ENCODE data around the gene PHF19. TPM values are rescaled to one million over a fixed set of nuclear protein-coding genes. Genes with fewer than 3 reads are reported as not detected.

The PHF19 gene
- total and polyA plus RNA-seq, 2 of the 8 experiments (the other 6 are each of a cell fraction or from before 2014, with no cell fraction given), result 28.2 to 31.8 TPM

DNA sequence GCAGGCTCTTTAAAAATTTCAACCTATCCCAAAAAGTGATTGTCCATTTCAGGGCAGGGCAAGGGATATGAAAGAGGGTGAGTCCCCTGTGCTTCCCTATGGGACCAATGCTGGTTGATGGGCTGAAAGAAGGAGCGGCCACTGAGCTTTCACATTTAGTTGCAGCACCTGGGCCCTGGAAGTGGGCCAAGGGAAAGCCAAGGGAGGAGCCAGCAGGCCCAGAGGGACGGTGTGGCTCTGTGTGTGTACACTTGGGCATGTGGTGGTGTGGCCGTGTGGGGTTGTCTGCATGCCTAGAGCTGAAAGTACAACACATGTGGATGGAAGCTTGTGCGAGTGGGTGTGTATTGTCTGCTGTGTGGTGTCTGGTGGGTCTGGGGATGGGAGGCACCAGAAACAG lies 20.3 kb downstream of the PHF19 start:
- H3K14ac ChIP-seq (ENCODE audit: insufficient read length), result no peak overlapping the region
- H3K18ac ChIP-seq (ENCODE audit: extremely low read depth, low read length), result no peak overlapping the region
- WGBS, 2 experiments (ENCODE audit: extremely low coverage in 1 of 2, insufficient coverage in 1 of 2, insufficient read length in 1 of 2, insufficient replicate concordance in 2 of 2, low coverage in 1 of 2, low lambda C conversion rate in 2 of 2, missing lambda C conversion rate in 1 of 2), result 74% methylated on average over 4 of the region's 4 CpGs; no CpG with 5 or more reads in 1 of the 2 experiments
- H2BK5ac ChIP-seq (ENCODE audit: low read depth, low read length), result no peak overlapping the region; the same call in 1 of the 2 replicates
- H4K91ac ChIP-seq (replicated peaks; ENCODE audit: insufficient read length, low read length), result no peak overlapping the region
- no peak overlapping the region for H2BK20ac ChIP-seq (ENCODE audit: low read length)
- H3K23ac ChIP-seq (ENCODE audit: insufficient read length), result no peak overlapping the region
- no peak overlapping the region for H2BK120ac ChIP-seq (replicated peaks; ENCODE audit: low read depth, low read length)
- H2BK15ac ChIP-seq (ENCODE audit: low read length), result no peak overlapping the region
- H3K4me1 ChIP-seq (replicated peaks in 1 of 4; ENCODE audit: control insufficient read depth in 3 of 4, insufficient read depth in 4 of 4, low read length in 3 of 4), result peaks cover 0 to 12% (median 8%) of the 10 kb centered on the region in 4 experiments; a peak in 6 of 7 replicates
- H3K56ac ChIP-seq (replicated peaks; ENCODE audit: insufficient read length, low read depth, low read length), result no peak overlapping the region
- H3K4ac ChIP-seq (replicated peaks; ENCODE audit: insufficient read length, low read depth, low read length), result no peak overlapping the region
- H2AK5ac ChIP-seq (ENCODE audit: low read depth, low read length), result no peak overlapping the region
- no peak overlapping the region for H2BK12ac ChIP-seq (ENCODE audit: low read depth, low read length)
- H3K9me3 ChIP-seq (ENCODE audit: insufficient read depth in 2 of 2, low read depth in 1 of 2, low read length in 1 of 2), result no peaks in the 10 kb centered on the region
- no peak overlapping the region for H4K5ac ChIP-seq (ENCODE audit: insufficient read length, low read depth, low read length)
- H3K36me3 ChIP-seq (ENCODE audit: control insufficient read depth in 2 of 4, insufficient read depth in 4 of 4, low read length in 3 of 4), result peaks cover 0 to 24% (median 5%) of the 10 kb centered on the region in 4 experiments; a peak in 4 of 8 replicates
- no peaks in the 10 kb centered on the region for H4K20me1 ChIP-seq (replicated peaks in 1 of 2; ENCODE audit: control insufficient read depth in 1 of 2, insufficient read depth in 2 of 2, low read length in 2 of 2)
- no peak overlapping the region for H3K27ac ChIP-seq (ENCODE audit: low read depth, low read length)
- H3K27me3 ChIP-seq (replicated peaks in 1 of 4; ENCODE audit: control insufficient read depth in 3 of 4, extremely low read depth in 1 of 4, insufficient read depth in 3 of 4, low read length in 3 of 4), result no peaks in the 10 kb centered on the region
- FAIRE-seq, result no peak
- no peaks in the 10 kb centered on the region for H3K79me2 ChIP-seq (ENCODE audit: control insufficient read depth in 1 of 2, insufficient read depth in 2 of 2, low read length in 2 of 2)
- no peak overlapping the region for H2AFZ ChIP-seq (ENCODE audit: low read length)
- no peak overlapping the region for H3K4me2 ChIP-seq (ENCODE audit: insufficient read depth in 1 of 2, low read depth in 2 of 2, low read length in 2 of 2)
- H3K4me3 ChIP-seq (ENCODE audit: extremely low read depth in 1 of 4, insufficient read depth in 2 of 4, low read depth in 3 of 4, low read length in 4 of 4), result no peak overlapping the region
- CTCF ChIA-PET (ENCODE audit: partially characterized antibody), result interaction anchor here (1.1 to 8.5 kb wide), 7 partner anchors 8 to 80 kb away, joined by 3 to 70 read pairs (median 3); no protein-coding TSS in a partner anchor
- DNase-seq (ENCODE audit: low read depth in 1 of 2, low spot score in 2 of 2), result no peak
- H3K79me1 ChIP-seq (ENCODE audit: low read depth, low read length), result no peaks in the 10 kb centered on the region
- no peaks in the 10 kb centered on the region for H3K23me2 ChIP-seq (ENCODE audit: low read depth, low read length)
- no peak overlapping the region for H3K9ac ChIP-seq (replicated peaks in 1 of 4; ENCODE audit: extremely low read depth in 1 of 4, low read depth in 3 of 4, low read length in 3 of 4)
- no peak overlapping the region; the same call in 1 of the 2 replicates for H4K8ac ChIP-seq (ENCODE audit: extremely low read depth, insufficient read depth, low read length)
- POLR2A ChIA-PET (ENCODE audit: partially characterized antibody), result interaction anchor here (0.8 to 11.0 kb wide), 4 partner anchors 10 to 127 kb away, joined by 3 to 61 read pairs (median 6); no protein-coding TSS in a partner anchor
- no peak for TF ChIP-seq CHD1 (IDR thresholded peaks at IDR 0.05; ENCODE audit: low read depth, low read length)
- no peak for TF ChIP-seq ASH2L (IDR thresholded peaks at IDR 0.05; ENCODE audit: low read length)
- TF ChIP-seq TAF7 (optimal IDR thresholded peaks at IDR 0.05; ENCODE audit: borderline replicate concordance, low read depth, low read length), result no peak
- TF ChIP-seq, protein P1, sequence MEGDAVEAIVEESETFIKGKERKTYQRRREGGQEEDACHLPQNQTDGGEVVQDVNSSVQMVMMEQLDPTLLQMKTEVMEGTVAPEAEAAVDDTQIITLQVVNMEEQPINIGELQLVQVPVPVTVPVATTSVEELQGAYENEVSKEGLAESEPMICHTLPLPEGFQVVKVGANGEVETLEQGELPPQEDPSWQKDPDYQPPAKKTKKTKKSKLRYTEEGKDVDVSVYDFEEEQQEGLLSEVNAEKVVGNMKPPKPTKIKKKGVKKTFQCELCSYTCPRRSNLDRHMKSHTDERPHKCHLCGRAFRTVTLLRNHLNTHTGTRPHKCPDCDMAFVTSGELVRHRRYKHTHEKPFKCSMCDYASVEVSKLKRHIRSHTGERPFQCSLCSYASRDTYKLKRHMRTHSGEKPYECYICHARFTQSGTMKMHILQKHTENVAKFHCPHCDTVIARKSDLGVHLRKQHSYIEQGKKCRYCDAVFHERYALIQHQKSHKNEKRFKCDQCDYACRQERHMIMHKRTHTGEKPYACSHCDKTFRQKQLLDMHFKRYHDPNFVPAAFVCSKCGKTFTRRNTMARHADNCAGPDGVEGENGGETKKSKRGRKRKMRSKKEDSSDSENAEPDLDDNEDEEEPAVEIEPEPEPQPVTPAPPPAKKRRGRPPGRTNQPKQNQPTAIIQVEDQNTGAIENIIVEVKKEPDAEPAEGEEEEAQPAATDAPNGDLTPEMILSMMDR (IDR thresholded peaks at IDR 0.05; ENCODE audit: control extremely low read depth in 1 of 3, insufficient read depth in 1 of 3, low read depth in 1 of 3, low read length in 3 of 3), result no peak
- no peak for TF ChIP-seq BRCA1 (IDR thresholded peaks at IDR 0.05; ENCODE audit: low read depth, low read length)
- no peak for TF ChIP-seq HDAC6 (IDR thresholded peaks at IDR 0.05; ENCODE audit: low read depth, low read length)
- no peak for TF ChIP-seq ATF3 (IDR thresholded peaks at IDR 0.05; ENCODE audit: insufficient read depth, low read depth, low read length)
- no peak for TF ChIP-seq ATF2 (IDR thresholded peaks at IDR 0.05; ENCODE audit: low read length)
- no peak for TF ChIP-seq TBP (IDR thresholded peaks at IDR 0.05; ENCODE audit: low read depth, low read length)
